A549 (cell line): ENCODE measurements around the gene PANX2. TPM values are rescaled to one million over a fixed set of nuclear protein-coding genes. Genes with fewer than 3 reads are reported as not detected.
"Not testable (repeated sequence)": the region's sequence is repeated elsewhere in the genome, so short reads cannot be mapped to it uniquely, and the experiment has no call there.

ENCODE experiments used
- ATAC-seq, 2 experiments: fragments of 200-7000 bp in 1 of 2; fragments of >200 bp in 1 of 2; cut with Nextera tagmentation in 1 of 2; cut with Tn5 transposase in 1 of 2; 3 replicates each; pipeline versions ENCODE4 v1.8.0 to v1.9.1; 2018 to 2020; ENCODE audit warnings: mild to moderate bottlenecking in 1 of 2, moderate library complexity in 1 of 2
- CTCF ChIA-PET: fragments of 300-600 bp; sonication (Branson Sonifier 250); formaldehyde crosslinking; extraction: SDS; loops from one replicate; lab custom pipeline; 2021; ENCODE audit warnings: antibody characterized with exemption, inconsistent platforms; lab: Yijun Ruan, JAX
- POLR2A ChIA-PET: fragments of 350-600 bp; formaldehyde crosslinking; extraction: SDS; loops from one replicate; lab custom pipeline; 2021; ENCODE audit warnings: antibody characterized with exemption, inconsistent platforms; lab: Yijun Ruan, JAX
- DNase-seq, 2 experiments: peaks; one replicate each; pipeline versions ENCODE4 v3.0.0 to v3.0.0-alpha.2; 2011 to 2016; ENCODE audit warnings: low read depth in 1 of 2, low spot score in 1 of 2
- FAIRE-seq: peaks from 2 replicates; lab custom pipeline; 2011; peaks lifted over from hg19 to GRCh38; lab: Jason Lieb, UNC
- H3K27ac ChIP-seq, 2 experiments: fragments of >200 bp; sonication (Bioruptor Twin); formaldehyde crosslinking; 3 replicates each; pipeline ENCODE4 v1.5.1; 2016 to 2017
- H3K4me1 ChIP-seq: fragments of >200 bp; sonication (Bioruptor Twin); formaldehyde crosslinking; 3 replicates; pipeline ENCODE4 v1.6.1; 2016
- H3K4me2 ChIP-seq: fragments of >200 bp; sonication (Bioruptor Twin); formaldehyde crosslinking; 3 replicates; pipeline ENCODE4 v1.6.1; 2016
- H3K4me3 ChIP-seq: fragments of >200 bp; sonication (Bioruptor Twin); formaldehyde crosslinking; 3 replicates; pipeline ENCODE4 v1.5.1; 2016
- H3K9me3 ChIP-seq: fragments of >200 bp; sonication (Bioruptor Twin); formaldehyde crosslinking; 3 replicates; pipeline ENCODE4 v1.6.1; 2016
- EHF ChIP-seq: fragments of 250-450 bp; sonication (Bioruptor Pico); IDR thresholded peaks from 2 replicates; pipeline ENCODE4 v1.5.0; 2020; ENCODE audit warnings: mild to moderate bottlenecking
- EP300 ChIP-seq, 2 experiments: fragments of >200 bp; sonication (Bioruptor Twin); formaldehyde crosslinking; IDR thresholded peaks; 2 replicates in 1 of 2; 3 replicates in 1 of 2; pipeline ENCODE4 v1.6.1; 2016 to 2017
- ESRRA ChIP-seq: fragments of 150-350 bp; IDR thresholded peaks from 2 replicates; pipeline ENCODE4 v1.6.1; 2014; ENCODE audit warnings: mild to moderate bottlenecking, low read length, borderline replicate concordance
- HEYL ChIP-seq: fragments of 250-450 bp; sonication (Bioruptor Pico); IDR thresholded peaks from 2 replicates; pipeline ENCODE4 v1.8.0; 2021; ENCODE audit warnings: mild to moderate bottlenecking, moderate library complexity
- HOXB5 ChIP-seq: fragments of 250-450 bp; sonication (Bioruptor Pico); IDR thresholded peaks from 2 replicates; pipeline ENCODE4 v1.5.0; 2020; ENCODE audit warnings: mild to moderate bottlenecking, moderate library complexity
- KDM1A ChIP-seq: fragments of 200-600 bp; sonication (generic); IDR thresholded peaks from 2 replicates; pipeline ENCODE4 v1.6.1; 2016; ENCODE audit warnings: low read depth, mild to moderate bottlenecking
- MAFK ChIP-seq: fragments of 450-650 bp; IDR thresholded peaks from 2 replicates; pipeline ENCODE4 v1.6.1; 2014; ENCODE audit not compliant: partially characterized antibody
- NPAS2 ChIP-seq: fragments of 250-450 bp; sonication (Bioruptor Pico); IDR thresholded peaks from 2 replicates; pipeline ENCODE4 v1.8.0; 2022; ENCODE audit warnings: mild to moderate bottlenecking, moderate library complexity, borderline replicate concordance
- PHF8 ChIP-seq: fragments of 200-600 bp; sonication (generic); IDR thresholded peaks from 2 replicates; pipeline ENCODE4 v1.6.1; 2016; ENCODE audit warnings: low read depth, mild to moderate bottlenecking, antibody characterized with exemption, moderate library complexity, borderline replicate concordance
- POLR2A ChIP-seq: IDR thresholded peaks from 2 replicates; pipeline ENCODE4 v1.6.1; 2012; ENCODE audit warnings: mild to moderate bottlenecking, low read length
- RARB ChIP-seq: fragments of 250-450 bp; sonication (Bioruptor Pico); IDR thresholded peaks from 2 replicates; pipeline ENCODE4 v1.8.0; 2021; ENCODE audit warnings: mild to moderate bottlenecking, moderate library complexity
- RCOR1 ChIP-seq: fragments of 150-350 bp; IDR thresholded peaks from 2 replicates; pipeline ENCODE4 v1.6.1; 2014; ENCODE audit warnings: antibody characterized with exemption, low read length, low read depth
- ZNF302 ChIP-seq: fragments of 250-450 bp; sonication (Bioruptor Pico); IDR thresholded peaks from 2 replicates; pipeline ENCODE4 v1.9.0; 2021; ENCODE audit warnings: inconsistent platforms, mild to moderate bottlenecking, moderate library complexity
- WGBS: methylation state at CpG from one replicate; pipeline ENCODE4 v1.1.6; 2017; ENCODE audit errors: missing lambda C conversion rate; 5-methylcytosine and 5-hydroxymethylcytosine counted together
- polyA plus RNA-seq, 4 experiments: library from polyadenylated mRNA; depleted of rRNA in 3 of 4; stranded (reverse); fragments of >200 nt; fragmentation: RNase III in 1 of 4; extraction: RNeasy Plus Mini Kit Qiagen cat#74134 plus additional on column Dnase treatment in 1 of 4; gene quantifications; 2 replicates in 3 of 4; 3 replicates in 1 of 4; pipeline ENCODE4 v1.2.3, GENCODE V29; 2011 to 2017
- TF ChIP-seq, protein P1 (sequence below): fragments of >200 bp; sonication (Bioruptor Twin); formaldehyde crosslinking; IDR thresholded peaks from 3 replicates; pipeline ENCODE4 v1.6.1; 2016
- TF ChIP-seq, protein P2 (sequence below): IDR thresholded peaks from 2 replicates; pipeline ENCODE4 v1.6.1; 2012
- TF ChIP-seq, protein P3 (sequence below): fragments of >200 bp; sonication (Bioruptor Twin); formaldehyde crosslinking; IDR thresholded peaks from 3 replicates; pipeline ENCODE4 v1.5.1; 2016
- TF ChIP-seq, protein P4 (sequence below): fragments of 250-450 bp; sonication (Bioruptor Pico); IDR thresholded peaks from 2 replicates; pipeline ENCODE4 v1.5.0; 2020; ENCODE audit warnings: low read depth, mild to moderate bottlenecking, moderate library complexity
- TF ChIP-seq, protein P5 (sequence below): IDR thresholded peaks from 2 replicates; pipeline ENCODE4 v1.6.1; 2012
- TF ChIP-seq, protein P6 (sequence below): IDR thresholded peaks from 2 replicates; pipeline ENCODE4 v1.6.1; 2012; ENCODE audit warnings: low read depth, borderline replicate concordance

PANX2 gene
- polyA plus RNA-seq, 2 of the 4 experiments (the other 2 are of a cell fraction): 1.6 to 4.4 TPM

DNA sequence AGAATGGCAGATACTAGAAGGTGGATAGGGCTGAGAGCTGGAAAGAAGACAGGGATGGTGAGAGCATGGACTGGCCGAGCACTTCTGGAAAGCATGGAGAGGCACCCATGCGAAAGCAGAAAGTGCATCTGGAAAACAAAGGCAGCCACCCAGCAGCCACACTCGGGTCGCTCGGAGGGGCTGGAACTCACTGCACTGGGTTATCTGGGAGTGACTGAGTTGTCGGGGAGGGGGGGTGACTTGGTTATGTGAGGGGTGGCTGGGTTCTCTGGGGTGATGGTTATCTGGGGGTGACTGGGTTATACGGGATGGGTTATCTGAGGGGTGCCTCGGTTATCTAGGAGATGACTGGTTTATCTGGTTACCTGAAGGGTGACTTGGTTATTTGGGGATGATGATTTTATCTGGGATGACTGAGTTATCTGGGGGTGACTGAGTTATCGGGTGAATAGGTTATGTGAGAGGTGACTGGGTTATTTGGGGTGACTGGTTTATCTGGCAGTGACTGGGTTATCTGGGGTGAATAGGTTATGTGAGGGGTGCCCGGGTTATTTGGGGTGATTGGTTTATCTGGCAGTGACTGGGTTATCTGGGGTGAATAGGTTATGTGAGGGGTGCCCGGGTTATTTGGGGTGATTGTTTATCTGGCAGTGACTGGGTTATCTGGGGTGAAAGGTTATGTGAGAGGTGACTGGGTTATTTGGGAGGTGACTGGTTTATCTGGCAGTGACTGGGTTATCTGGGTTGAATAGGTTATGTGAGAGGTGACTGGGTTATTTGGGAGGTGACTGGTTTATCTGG is 2.6 kb upstream of the PANX2 start:
- CTCF ChIA-PET: interaction anchor here (1.2 kb wide), 1 partner anchor 39 kb away, joined by 4 read pairs; no protein-coding TSS in a partner anchor
- FAIRE-seq (no peak), ATAC-seq (no peak), DNase-seq (no peak)
- H3K4me2 ChIP-seq: no peak overlapping the region
- H3K4me3 ChIP-seq: no peak overlapping the region
- peaks cover 7% of the 10 kb centered on the region; the same call in 1 of the 3 replicates for H3K4me1 ChIP-seq
- 61% methylated on average over 10 of the region's 11 CpGs for WGBS
- no peaks in the 10 kb centered on the region for H3K9me3 ChIP-seq
- TF ChIP-seq EP300 (IDR thresholded peaks at IDR 0.05): no peak
- no peak for TF ChIP-seq RARB (CRISPR knock-in tag)
- TF ChIP-seq, protein P1, sequence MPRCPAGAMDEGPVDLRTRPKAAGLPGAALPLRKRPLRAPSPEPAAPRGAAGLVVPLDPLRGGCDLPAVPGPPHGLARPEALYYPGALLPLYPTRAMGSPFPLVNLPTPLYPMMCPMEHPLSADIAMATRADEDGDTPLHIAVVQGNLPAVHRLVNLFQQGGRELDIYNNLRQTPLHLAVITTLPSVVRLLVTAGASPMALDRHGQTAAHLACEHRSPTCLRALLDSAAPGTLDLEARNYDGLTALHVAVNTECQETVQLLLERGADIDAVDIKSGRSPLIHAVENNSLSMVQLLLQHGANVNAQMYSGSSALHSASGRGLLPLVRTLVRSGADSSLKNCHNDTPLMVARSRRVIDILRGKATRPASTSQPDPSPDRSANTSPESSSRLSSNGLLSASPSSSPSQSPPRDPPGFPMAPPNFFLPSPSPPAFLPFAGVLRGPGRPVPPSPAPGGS: no peak
- TF ChIP-seq RCOR1: no peak
- TF ChIP-seq, protein P2, sequence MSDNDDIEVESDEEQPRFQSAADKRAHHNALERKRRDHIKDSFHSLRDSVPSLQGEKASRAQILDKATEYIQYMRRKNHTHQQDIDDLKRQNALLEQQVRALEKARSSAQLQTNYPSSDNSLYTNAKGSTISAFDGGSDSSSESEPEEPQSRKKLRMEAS: no peak
- TF ChIP-seq NPAS2 (CRISPR knock-in tag): no peak
- TF ChIP-seq, protein P3, sequence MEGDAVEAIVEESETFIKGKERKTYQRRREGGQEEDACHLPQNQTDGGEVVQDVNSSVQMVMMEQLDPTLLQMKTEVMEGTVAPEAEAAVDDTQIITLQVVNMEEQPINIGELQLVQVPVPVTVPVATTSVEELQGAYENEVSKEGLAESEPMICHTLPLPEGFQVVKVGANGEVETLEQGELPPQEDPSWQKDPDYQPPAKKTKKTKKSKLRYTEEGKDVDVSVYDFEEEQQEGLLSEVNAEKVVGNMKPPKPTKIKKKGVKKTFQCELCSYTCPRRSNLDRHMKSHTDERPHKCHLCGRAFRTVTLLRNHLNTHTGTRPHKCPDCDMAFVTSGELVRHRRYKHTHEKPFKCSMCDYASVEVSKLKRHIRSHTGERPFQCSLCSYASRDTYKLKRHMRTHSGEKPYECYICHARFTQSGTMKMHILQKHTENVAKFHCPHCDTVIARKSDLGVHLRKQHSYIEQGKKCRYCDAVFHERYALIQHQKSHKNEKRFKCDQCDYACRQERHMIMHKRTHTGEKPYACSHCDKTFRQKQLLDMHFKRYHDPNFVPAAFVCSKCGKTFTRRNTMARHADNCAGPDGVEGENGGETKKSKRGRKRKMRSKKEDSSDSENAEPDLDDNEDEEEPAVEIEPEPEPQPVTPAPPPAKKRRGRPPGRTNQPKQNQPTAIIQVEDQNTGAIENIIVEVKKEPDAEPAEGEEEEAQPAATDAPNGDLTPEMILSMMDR: no peak
- no peak for TF ChIP-seq PHF8
- TF ChIP-seq KDM1A: no peak
- TF ChIP-seq ESRRA: no peak
- TF ChIP-seq, protein P4, sequence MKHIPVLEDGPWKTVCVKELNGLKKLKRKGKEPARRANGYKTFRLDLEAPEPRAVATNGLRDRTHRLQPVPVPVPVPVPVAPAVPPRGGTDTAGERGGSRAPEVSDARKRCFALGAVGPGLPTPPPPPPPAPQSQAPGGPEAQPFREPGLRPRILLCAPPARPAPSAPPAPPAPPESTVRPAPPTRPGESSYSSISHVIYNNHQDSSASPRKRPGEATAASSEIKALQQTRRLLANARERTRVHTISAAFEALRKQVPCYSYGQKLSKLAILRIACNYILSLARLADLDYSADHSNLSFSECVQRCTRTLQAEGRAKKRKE (CRISPR knock-in tag): no peak
- no peak for TF ChIP-seq HOXB5
- no peak for TF ChIP-seq MAFK
- TF ChIP-seq, protein P5, sequence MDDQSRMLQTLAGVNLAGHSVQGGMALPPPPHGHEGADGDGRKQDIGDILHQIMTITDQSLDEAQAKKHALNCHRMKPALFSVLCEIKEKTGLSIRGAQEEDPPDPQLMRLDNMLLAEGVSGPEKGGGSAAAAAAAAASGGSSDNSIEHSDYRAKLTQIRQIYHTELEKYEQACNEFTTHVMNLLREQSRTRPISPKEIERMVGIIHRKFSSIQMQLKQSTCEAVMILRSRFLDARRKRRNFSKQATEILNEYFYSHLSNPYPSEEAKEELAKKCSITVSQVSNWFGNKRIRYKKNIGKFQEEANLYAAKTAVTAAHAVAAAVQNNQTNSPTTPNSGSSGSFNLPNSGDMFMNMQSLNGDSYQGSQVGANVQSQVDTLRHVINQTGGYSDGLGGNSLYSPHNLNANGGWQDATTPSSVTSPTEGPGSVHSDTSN: no peak
- TF ChIP-seq HEYL: no peak
- TF ChIP-seq, protein P6, sequence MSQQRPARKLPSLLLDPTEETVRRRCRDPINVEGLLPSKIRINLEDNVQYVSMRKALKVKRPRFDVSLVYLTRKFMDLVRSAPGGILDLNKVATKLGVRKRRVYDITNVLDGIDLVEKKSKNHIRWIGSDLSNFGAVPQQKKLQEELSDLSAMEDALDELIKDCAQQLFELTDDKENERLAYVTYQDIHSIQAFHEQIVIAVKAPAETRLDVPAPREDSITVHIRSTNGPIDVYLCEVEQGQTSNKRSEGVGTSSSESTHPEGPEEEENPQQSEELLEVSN: no peak
- TF ChIP-seq EHF (CRISPR knock-in tag): no peak
- TF ChIP-seq POLR2A: no peak
- no peak for TF ChIP-seq ZNF302
- H3K27ac ChIP-seq: no peak overlapping the region
- POLR2A ChIA-PET: no interaction called here

DNA sequence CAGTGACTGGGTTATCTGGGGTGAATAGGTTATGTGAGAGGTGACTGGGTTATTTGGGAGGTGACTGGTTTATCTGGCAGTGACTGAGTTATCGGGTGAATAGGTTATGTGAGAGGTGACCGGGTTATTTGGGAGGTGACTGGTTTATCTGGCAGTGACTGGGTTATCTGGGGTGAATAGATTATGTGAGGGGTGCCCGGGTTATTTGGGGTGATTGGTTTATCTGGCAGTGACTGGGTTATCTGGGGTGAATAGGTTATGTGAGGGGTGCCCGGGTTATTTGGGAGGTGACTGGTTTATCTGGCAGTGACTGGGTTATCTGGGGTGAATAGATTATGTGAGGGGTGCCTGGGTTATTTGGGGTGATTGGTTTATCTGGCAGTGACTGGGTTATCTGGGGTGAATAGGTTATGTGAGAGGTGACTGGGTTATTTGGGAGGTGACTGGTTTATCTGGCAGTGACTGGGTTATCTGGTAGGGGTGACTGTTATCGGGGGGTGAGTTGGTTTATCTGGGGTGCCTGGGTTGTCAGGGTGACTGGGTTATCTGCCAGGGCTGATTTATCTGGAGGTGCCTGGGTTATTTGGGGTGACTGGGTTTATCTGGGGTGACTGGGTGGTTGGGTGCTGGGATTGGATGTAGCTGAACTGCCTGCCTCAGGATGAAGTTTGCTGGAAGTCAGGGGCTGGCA is 1.9 kb upstream of the PANX2 start:
- H3K9me3 ChIP-seq, ATAC-seq, FAIRE-seq, H3K4me1 ChIP-seq, POLR2A ChIA-PET, H3K4me3 ChIP-seq, DNase-seq, H3K4me2 ChIP-seq, CTCF ChIA-PET: not testable (repeated sequence)
- 92% methylated on average over 5 of the region's 5 CpGs for WGBS
- H3K27ac ChIP-seq: peak overlapping the region in 1 of 2 experiments; percentile 97; a peak in 2 of 6 replicates
